Effector CD8-positive, alpha-beta T cell (primary cell): Measurements from ENCODE around the gene NET1.

Source experiments
- DNase-seq: peaks from one replicate; lab custom pipeline; 2025; lab: John Stamatoyannopoulos, UW

Gene NET1

GRCh38 chr10:5485290-5485689 is 72.9 kb downstream of the NET1 start:
- no peak for DNase-seq

- no peak for DNase-seq
Measured at GRCh38 chr10:5485948-5486852, 73.8 kb downstream of the NET1 start.

- DNase-seq = no peak
Measured at GRCh38 chr10:5486853-5487235, 74.5 kb downstream of the NET1 start.

GRCh38 chr10:5488272-5489161 is 76.2 kb downstream of the NET1 start:
- no peak for DNase-seq

- DNase-seq = no peak
Measured at GRCh38 chr10:5490032-5490431, 77.7 kb downstream of the NET1 start.

GRCh38 chr10:5490698-5491464 is 78.5 kb downstream of the NET1 start:
- DNase-seq = no peak

GRCh38 chr10:5491477-5491876 is 79.1 kb downstream of the NET1 start:
- no peak for DNase-seq

- DNase-seq = no peak
Measured at GRCh38 chr10:5492322-5492855, 80.0 kb downstream of the NET1 start.

GRCh38 chr10:5492929-5493576 is 80.7 kb downstream of the NET1 start:
- no peak for DNase-seq

GRCh38 chr10:5493691-5494090 is 81.3 kb downstream of the NET1 start:
- no peak for DNase-seq

GRCh38 chr10:5494611-5495010 is 82.3 kb downstream of the NET1 start:
- DNase-seq = no peak

- DNase-seq = no peak
Measured at GRCh38 chr10:5496261-5497250, 84.2 kb downstream of the NET1 start.

GRCh38 chr10:5497289-5497688 is 84.9 kb downstream of the NET1 start:
- DNase-seq = no peak

GRCh38 chr10:5497948-5498730 is 85.8 kb downstream of the NET1 start:
- no peak for DNase-seq

- no peak for DNase-seq
Measured at GRCh38 chr10:5498791-5499492, 86.6 kb downstream of the NET1 start.

GRCh38 chr10:5499493-5500140 is 87.3 kb downstream of the NET1 start, which contains the start of gene CALML5:
Gene CALML5 (minus strand): TSS chr10:5499570. CDS start chr10:5499438, 132 bp downstream.
- no peak for DNase-seq

- no peak for DNase-seq
Measured at GRCh38 chr10:5500162-5500670, 87.9 kb downstream of the NET1 start.

- DNase-seq = no peak
Measured at GRCh38 chr10:5500910-5501309, 88.6 kb downstream of the NET1 start.
